HK-2 (cell line): ENCODE data around the gene ATG101.

ENCODE experiments used
- DNase-seq: peaks from one replicate; pipeline ENCODE4 v3.0.0-alpha.2; 2018; ENCODE audit not compliant: unreplicated experiment

Gene ATG101

DNA sequence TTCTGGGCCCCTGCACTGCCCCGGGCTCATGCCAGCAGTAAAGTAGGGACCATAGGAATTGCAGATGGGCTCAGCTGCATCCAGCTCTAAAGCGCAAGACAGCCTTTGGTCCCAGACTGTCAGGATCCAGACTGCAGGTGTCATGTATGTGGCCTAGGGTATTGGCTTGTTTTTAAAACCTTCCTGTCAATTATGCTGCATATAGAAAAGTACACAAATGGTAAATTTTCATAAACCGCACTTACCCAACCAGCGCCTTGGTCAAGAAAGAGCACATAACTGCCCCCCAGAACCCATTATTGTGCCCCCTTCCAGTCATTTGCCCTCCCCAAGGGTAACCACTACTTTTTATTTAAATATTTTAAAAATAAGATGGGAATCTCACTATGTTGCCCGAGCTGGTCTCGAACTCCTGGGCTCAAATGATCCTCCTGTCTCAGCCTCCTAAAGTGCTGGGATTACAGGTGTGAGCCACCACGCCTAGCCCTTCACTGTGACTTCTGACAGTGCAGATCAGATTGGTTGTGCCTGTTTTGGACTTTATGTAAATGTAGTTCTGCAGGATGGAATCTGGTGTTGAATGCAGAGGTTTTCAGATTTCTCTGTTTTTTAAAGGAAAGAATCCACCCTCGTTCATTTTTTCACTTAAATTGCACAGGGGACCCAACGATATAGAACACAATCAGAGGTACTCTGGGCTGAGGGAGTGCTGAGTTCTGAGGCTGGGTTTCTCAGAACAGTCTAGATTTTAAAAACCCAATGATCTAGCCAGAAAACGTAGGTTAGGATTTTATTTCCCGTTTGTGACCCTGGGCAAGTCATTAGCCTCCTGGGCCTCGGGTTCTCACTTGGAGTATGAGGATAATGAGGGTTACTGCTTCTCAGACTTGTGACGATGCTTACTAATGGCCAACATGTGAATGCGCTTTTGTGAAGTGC is 11.9 kb upstream of the ATG101 start:
- no peak for DNase-seq

DNA sequence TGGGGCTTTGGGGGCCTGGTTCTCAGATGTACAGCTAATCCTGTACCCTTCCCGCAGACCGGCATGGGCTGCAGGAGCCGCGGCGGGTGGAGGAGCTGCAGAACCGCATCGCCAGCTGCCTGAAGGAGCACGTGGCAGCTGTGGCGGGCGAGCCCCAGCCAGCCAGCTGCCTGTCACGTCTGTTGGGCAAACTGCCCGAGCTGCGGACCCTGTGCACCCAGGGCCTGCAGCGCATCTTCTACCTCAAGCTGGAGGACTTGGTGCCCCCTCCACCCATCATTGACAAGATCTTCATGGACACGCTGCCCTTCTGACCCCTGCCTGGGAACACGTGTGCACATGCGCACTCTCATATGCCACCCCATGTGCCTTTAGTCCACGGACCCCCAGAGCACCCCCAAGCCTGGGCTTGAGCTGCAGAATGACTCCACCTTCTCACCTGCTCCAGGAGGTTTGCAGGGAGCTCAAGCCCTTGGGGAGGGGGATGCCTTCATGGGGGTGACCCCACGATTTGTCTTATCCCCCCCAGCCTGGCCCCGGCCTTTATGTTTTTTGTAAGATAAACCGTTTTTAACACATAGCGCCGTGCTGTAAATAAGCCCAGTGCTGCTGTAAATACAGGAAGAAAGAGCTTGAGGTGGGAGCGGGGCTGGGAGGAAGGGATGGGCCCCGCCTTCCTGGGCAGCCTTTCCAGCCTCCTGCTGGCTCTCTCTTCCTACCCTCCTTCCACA is 11.0 kb upstream of the ATG101 start:
- no peak for DNase-seq

DNA sequence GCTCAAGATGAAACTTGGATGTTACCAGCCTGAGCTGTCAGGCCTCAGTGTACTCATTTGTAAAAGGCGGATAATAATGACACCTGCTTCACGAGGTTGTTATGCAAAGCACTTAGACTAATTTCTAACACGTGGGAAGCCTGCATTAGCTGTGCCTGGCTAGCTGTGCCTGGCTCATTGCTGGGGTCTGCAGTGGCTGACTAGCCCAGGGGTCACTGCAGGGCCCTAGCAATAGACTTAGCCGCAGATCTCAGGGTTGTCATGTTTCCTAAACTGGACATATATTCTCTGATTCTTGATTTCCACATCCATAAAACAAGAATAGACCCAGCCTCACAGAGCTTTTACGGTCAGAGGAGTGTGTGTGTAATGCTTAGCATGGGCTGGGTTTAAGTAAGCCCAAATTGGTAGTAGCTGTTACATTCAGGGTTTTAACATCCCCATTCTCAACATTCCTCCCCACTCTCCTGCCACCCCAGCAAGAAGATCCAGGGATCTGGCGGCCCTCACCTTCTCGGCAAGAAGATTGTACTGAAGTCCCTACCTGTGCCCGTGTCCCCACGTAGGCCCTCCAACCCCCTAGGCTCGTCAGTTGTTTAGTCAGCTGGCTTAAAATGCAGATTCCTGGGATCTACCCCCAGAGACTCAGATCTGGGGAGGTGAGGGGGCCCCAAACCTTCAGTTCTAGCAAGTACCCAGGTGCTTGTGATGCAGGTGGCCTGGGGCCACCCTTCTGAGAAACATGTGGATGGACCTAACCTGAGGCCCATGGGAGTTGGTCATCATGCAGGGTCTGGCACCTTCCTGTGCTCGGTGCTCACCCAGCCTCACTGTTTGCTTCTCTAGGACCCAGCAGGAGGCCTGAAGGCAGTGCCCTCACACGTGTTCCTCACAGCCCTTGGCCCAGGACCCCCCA is 9.9 kb upstream of the ATG101 start:
- no peak for DNase-seq

DNA sequence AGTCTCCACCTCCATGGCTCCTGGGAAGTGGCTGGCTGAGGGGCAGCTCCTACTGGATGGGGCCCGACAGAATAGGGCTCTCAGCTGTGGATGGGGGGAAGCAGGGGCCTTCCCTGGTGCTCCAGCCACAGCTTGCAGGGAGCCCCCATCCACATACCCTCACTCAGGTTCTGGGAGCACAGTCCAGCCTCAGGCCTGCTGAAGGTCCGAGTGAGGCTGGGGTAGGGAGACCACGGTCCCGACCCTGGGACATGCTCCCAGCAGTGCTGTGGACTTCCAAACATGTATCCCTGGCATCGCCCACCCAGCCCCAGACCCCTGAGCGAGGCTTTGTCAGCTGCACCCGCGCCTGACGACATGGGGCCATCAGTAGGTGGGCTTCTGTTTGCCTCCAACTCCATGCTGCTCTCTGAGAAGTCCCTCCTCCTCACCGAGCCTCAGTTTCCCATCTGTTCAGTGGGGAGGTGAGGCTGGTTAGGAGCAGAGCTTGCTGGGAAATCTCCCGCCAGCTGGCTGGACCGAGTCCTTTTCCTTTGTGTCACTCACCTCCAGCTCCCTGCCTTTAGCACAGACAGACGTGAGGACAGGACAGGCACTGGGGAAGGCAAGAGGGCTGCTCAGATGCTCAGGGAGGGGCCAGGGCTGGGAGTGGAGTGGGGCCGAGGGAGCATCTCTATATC is 9.1 kb upstream of the ATG101 start:
- DNase-seq = no peak

DNA sequence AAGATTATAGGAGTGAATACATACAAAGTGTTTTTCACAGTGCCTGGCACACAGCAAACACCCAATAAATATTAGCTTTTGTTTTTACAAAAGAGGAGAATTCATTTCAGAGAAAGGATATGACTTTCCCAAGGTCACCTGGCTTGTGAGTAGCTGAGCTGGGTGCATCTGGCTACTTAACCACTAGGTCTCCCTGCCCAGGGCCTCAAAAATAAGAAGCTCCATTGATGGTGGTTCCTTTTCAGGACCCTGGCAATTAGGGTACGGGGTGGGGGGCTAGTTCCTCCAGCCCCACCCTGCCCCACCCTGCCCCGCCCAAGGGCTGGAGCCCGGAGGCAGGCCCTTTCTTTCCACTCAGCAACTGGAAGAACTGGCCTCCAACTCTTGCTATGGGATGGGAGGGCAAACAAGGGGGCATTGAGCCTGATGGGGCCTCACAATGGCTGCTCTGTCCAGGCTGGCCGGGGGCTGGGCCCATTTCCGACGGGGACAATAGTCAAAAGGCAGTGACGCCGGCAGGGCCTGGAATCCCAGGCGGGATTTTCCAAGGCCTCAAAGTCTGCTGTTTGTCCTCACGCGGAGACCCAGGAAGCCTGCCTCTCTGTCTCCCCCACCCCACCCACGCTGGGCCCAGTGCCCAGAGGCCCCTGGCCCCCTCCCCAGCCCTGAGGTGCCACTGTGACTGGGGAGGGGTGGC is 8.2 kb upstream of the ATG101 start:
- DNase-seq = no peak

DNA sequence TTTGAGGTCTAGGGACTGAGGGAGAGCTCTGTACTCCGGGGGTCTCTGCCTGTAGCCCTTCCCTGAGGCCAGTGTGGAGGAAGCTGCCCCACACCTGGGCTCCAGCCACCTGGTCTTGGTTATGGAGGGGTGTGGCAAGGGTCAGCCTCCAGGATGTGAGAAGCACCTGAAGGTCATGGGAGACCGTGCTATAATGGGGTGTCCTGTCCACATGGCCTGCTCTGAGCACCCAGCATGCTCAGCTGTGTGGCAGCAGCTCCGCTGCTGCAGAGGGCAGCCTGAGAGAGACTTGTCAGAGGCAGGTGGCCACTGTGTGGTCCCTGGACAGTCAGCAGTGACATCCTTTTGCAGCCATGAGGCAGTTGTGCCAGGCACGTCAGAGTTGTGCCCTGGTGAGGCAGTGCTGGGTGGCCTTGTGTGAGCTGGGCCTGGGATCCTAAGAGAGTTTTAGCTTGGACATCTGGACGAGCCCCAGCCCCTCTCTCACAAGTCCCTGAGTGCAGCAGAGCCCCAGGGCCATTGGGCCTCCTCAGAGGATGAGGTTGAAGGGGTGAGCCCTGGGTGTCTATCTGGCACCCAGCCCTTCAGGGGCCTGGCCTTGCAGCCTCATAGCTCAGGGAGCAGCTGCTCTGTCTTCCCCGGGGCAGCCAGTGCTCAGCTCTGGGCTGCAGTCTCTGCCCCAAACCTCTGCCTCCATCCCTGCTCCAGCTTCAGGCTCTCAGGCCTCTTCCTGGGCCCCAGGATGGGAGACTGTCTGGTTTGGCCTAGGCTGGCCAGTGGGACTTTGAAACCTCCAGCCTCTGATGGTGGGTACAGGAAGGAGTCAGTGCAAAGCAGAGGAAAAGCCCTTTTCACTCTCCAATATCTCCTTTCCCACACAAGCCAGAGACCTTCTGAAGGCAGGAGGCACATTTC is 7.4 kb upstream of the ATG101 start:
- DNase-seq = no peak

DNA sequence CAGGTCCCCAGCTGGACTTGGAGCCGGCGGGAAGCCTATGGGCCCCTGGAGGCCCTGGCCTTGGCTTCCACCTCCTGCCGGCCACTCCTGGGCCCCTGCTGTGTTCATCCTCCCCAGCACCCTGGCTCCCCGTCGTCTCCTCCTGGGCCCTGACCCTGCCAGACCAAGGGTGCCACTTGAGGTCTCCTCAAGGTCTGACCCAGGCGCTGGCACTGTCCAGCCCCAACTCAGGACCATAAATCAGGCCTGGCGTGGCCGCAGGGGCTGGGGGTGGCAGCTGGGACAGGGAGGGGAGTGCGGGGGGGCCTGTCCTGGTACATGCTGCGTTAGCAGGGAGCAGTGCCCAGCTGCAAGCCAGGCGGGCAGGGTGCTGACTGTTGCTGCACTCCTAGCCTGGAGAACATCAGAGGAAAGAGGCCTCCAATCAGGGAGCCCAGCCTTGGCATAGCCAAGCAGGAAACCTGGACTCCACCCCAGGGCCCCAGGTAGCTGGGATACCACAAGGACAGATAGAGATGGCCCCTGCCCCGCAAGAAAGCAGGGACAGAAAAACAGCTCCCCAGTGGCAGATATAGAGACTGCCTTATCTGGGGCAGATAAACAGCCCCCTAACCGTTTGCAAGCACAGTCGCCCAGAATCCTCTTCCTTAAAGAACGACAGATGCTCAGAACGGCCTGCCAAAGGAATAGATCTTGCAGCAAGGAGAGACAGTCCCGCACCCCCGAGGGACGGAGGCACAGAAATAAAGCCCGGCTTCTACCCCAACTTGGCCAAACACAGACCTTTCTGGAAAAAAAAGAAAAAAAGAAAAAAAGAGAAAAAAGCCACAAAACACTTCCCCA is 6.5 kb upstream of the ATG101 start:
- DNase-seq = no peak

DNA sequence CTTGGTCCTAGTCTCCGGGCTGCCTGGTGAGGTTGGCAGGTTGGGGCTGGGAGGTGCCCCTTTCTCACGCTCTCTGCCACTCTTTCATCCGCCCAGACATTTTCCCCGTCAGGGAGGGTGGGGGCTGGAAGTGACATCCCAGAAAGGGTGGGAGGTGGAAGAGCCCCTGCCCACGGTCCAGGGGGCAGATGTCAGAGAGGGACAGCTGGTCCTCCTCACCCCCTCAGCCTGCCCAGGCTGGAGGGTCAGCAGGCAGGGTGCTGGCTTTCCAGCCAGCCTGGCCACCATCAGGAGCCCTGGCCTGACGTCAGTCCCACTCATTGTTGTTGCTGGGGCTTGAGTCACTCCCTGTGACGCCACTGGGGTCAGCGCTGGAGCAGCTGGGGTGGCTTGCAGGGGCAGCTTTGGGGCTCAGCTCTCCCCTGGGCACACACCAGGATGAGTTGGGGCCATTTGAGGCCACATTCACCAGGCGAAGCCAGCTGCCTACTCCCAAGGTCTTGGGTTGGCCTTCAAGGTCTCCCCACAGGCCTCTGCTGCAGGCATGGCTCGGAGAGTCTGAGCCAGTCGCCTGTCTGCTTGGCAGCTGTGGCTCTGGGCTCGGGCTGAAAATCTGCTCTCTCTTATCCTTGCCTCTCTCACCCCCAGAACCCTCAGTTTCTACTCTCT is 5.7 kb upstream of the ATG101 start:
- no peak for DNase-seq

DNA sequence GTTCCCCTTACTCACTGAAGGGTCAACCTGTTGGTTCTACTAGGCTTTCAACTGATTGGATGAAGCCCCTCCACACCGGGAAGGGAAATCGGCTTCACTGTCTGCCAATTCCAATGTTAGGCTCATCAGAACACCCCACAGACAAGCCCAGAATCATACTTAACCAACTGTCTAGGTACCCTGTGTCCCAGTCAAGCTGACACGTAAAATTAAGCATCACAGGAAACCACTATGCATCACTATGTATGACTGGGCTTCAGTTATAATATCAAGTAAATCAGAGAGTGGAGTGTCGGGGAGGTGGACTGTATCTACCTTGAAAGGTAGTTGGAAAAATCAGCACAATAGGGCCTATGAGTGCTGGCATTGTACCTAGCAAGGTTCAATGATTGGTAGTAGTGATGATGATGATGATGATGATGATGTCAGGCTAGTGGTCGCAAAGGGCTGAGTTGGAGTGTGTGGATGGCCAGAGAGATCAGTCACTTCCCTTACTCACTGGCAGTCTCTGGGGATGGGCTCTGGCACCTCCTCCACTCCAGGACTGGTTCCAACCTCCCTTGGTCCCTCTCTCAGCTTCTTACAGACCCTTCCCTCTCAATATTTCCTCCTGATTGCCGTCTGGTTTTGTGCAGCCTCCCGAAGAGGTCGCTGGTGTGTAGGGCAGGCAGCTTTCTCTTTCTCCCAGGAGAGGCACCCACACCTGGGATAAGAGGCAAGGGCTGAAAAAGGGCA is 3.3 kb upstream of the ATG101 start:
- no peak for DNase-seq

DNA sequence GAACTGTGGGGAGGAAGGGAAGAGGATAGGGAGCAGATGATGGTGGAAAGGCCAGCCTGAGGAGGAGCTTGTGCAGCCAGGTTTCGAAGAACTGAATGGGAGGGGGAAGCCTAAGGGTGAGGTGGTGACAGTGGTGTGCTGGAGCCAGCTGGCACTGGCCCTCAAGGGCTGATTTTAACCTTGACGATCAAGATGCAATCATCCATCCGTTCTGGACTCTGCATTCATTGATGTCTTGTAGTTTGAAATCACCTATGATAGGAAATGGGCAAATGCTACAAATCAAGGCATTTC is 2.8 kb upstream of the ATG101 start:
- DNase-seq = no peak

DNA sequence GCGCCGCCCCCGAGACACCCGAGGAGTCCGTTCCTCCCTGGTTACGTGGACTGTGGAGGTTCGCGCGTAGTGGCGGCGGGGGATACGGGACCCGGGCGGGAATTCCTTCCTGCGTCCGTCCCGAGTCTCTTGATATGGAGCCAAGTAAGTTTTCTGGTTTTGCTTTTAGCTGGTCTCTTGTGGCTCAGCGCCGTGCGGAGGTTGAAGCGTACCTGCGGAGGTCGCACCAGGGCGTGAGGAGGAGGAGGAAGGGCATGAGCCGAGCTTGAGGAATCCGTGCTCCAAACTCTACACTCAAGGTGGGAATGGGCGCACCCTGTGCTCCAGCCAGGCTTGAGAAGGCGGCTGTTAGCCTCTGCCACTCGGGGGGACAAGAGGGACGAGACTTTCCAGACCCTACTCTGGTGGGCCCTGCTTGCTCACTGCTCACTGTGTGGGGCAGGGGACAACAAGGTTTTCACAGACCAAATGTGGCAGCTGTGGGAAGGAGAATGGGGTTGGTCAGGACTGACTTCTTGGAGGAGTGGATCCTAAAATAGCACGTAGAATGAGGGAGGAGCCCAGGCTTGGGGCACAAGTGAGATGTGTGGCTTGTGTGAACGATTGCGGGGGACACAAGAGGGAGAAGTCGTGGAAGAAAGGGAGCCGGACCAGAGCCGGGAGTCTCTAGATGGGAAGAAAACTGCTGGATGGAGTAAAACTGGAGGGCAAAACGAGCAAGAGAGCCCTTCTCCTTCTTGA is 577 bp downstream of the ATG101 start:
- no peak for DNase-seq

DNA sequence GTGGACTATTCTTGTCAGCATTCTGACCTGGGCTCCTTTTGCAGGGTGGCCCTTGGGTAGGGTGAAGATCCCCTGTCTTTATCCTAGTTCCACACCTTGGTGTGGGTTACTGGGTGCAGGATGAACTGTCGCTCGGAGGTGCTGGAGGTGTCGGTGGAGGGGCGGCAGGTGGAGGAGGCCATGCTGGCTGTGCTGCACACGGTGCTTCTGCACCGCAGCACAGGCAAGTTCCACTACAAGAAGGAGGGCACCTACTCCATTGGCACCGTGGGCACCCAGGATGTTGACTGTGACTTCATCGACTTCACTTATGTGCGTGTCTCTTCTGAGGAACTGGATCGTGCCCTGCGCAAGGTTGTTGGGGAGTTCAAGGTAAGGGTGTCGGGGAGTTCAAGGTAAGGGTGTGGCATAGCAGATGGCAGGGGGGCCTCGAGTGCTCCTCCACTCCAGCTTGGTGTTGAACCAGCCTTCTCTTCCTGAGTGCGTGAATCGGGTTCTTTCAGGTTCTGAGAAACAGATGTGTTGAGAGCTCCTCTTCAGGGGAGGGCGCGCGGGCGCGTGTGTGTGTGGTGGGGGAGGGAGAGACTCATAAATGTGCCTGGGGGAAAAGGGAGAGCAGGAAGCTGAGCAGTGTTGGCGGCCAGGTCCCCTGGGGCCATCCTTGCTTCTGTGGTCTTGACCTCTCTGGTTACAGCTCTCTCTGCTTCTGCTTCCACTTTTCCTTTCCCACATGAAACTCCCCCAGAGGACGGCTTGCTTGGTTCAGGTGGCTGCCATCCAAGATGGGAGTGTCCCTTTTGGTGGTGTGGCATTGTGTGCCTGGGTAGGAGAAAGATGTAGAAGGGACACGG is 4.0 kb downstream of the ATG101 start:
- no peak for DNase-seq

DNA sequence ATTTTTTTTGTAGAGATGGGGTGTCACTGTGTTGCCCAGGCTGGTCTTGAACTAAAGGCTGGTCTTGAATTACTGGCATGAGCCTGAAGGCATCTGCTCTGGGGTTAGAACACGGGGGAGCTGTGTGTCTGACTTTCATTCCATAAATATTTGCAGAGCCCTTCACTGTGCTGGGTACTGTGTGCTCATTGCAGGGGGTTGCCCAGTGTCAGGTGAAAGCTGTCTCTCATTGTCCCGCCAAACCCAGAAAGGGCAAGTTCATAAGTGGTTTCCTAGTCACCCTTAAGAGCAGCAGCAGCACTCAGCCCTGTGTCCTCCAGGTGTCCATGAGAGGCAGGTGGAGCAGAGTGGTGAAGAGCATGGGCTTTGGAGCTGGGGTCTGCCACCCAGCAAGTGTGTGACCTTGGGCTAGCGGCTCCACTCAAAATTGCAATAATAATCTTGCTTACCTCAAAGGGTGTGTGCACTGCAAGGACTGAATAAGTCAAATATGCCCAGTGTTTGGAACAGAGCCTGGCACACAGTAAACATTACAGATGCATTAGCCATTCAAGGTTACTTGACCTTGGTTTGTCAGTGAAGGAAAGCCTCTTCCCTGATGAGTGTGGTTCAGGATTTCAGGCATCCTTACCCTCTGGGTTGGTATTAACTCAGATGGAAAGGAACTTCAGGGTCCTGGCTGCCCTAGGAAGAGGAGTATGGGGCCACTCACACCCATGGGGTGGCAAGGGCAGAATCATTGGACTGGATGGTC is 5.4 kb downstream of the ATG101 start:
- no peak for DNase-seq

DNA sequence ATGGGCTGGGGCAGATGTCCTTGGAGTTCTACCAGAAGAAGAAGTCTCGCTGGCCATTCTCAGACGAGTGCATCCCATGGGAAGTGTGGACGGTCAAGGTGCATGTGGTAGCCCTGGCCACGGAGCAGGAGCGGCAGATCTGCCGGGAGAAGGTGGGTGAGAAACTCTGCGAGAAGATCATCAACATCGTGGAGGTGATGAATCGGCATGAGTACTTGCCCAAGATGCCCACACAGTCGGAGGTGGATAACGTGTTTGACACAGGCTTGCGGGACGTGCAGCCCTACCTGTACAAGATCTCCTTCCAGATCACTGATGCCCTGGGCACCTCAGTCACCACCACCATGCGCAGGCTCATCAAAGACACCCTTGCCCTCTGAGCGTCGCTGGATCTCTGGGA is 7.0 kb downstream of the ATG101 start:
- DNase-seq = no peak

DNA sequence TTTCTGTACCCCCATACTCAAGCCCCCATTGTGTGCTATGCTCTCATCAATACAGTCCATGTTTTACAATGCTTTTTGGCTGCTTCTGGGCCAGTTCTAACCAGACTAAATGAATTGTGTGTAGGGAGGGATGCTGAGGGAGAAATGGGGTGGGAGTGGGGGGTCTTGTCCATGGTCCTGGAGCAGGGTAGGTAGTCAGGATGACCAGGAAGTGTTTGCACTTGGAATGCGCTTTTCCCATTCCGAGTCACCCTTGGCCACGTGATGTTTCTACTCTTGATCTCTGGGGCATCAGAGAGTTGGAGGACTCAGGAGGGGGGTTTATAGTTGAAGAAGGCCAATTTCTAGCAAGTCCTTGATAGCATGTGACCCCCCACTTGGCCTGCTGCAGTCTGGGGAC is 8.5 kb downstream of the ATG101 start:
- DNase-seq = no peak
